Iris pigment epithelial cell (primary cell): ENCODE data around the gene ZNF500.
"Not testable (repeated sequence)": the region's sequence is repeated elsewhere in the genome, so short reads cannot be mapped to it uniquely, and the experiment has no call there.

Experiments used
- DNase-seq: peaks from one replicate; pipeline ENCODE4 v3.0.0-alpha.2; 2011; ENCODE audit warnings: low read depth

Gene ZNF500

GRCh38 chr16:4745274-4745569, 21.7 kb downstream of the ZNF500 start:
- no peak for DNase-seq

DNA sequence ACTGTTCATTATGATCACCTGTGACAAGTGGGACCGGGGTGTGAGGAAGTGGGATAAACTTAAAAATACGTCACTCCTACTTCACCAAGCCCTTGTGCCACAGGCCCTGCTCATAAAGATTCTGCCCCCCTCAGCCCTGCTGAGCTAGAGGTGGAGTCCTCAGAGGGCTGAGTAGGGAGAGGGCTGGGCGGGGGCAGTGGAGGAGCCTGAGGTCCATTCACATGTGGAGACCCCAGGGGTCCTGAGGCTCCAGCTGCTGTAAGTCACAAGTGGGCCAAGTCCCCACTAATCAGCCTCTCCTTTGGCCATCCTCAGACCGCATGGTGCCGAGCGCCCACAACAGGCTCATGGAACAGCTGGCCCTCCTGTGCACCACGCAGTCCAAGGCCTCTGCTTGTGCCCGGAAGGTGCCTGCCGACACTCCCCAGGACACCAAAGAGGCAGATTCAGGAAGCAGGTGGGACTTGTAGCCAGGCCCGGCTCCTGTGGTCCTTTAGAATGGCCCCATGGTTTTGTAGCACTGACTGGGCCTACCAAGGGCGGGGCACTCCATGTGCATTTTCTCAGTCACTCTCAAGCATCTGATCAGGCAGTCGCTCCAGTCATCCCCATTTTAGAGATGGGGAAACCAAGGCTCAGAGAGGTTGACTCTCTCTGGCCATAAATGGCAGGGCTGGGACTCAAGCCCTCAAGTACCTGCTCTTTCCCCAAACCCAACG, 22.2 kb downstream of the ZNF500 start:
- no peak for DNase-seq

DNA sequence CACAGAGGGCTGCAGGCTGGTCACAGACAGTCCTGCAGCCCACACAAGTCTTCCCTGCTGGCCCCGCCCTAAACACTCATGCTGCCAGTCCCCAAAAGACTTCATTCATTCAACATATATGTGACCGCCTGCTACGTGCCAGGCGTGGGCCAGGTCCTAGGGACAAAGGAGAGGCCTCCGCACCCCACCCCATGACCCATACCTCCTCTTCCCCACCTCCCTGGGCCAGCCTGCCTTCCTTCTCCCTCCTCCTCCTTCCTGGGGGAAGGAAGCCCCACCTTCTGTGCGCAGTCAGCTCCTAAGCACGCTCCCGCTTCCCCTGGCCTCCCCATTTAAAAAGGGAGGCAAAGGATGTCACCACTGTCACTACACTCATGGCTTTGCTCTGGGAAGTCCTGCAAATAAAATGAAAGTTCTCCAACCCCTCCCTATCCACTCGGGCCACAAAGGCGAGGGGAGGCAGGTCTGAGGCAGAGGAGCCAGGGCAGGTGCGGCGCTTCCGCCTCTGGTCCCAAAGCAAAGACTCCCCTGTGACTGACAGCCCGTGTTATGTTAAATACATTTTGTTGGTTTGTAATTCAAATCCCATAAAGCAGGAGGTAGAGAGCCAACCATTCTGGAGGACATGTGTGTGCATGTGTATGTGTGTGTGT, 23.6 kb downstream of the ZNF500 start:
- DNase-seq = no peak

- DNase-seq = not testable (repeated sequence)
These were observed 28.6 kb downstream of the ZNF500 start for GRCh38 chr16:4738370-4738769.

- no peak for DNase-seq
These were observed 29.4 kb downstream of the ZNF500 start for GRCh38 chr16:4737545-4737944.

DNA sequence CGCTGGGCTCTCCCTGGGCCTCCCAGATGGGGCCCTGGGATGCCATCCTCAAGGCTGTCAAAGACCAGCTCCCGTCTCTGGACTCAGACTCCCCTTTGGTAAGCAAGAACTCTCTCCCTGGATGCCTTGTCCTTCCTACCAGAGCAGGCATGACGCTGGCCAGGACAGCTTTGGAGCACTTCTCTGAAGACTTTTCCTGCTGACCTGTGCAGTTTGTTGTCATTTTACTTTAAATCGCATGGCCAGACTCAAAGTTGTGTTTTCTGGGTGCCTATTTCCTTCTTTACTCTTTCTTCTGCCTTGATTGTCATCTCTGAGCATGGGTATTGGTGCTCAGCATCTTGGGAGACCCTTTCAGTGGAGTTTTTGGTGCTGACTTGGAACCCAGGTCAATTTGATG, 30.4 kb downstream of the ZNF500 start:
- DNase-seq = no peak

DNA sequence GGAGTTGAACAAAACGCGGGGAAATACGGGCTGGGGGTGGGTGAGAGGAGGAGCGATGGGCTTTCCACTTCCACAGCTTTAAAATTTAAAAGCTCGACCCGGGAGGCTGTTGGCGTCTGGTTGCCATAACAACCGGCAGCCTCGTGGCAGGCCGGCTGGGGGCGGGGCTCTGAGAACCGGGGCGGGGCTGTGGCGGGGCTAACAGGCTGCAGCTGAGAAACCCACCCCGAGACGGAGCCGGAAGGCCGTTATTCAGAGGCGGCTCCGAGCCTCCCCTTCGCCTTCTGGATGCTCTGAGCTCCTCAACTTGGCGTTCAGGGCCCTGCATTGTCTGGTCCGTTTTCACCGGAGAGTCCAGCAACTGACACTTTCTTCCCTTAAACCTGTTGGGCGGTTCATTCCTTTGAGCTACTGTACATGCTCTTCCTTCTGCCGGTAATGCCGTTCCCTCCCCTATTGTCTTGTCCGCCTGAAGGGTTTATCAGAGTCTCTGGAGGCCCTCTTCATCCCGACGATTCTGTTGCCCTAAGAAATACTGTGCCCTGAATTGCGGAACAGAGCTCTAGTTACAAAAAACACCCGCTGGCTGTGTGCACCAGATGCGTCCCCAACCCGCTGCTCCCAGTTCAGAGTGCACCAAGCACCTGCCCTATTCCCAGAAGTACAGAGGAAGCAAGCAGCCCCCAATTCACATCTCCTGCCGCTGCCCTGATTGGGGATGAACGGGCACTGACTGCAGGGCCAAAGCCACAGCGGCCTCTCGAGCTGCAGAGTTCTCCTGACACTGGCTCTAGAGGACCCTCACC, 32.0 kb downstream of the ZNF500 start:
- peak; percentile 70 for DNase-seq

DNA sequence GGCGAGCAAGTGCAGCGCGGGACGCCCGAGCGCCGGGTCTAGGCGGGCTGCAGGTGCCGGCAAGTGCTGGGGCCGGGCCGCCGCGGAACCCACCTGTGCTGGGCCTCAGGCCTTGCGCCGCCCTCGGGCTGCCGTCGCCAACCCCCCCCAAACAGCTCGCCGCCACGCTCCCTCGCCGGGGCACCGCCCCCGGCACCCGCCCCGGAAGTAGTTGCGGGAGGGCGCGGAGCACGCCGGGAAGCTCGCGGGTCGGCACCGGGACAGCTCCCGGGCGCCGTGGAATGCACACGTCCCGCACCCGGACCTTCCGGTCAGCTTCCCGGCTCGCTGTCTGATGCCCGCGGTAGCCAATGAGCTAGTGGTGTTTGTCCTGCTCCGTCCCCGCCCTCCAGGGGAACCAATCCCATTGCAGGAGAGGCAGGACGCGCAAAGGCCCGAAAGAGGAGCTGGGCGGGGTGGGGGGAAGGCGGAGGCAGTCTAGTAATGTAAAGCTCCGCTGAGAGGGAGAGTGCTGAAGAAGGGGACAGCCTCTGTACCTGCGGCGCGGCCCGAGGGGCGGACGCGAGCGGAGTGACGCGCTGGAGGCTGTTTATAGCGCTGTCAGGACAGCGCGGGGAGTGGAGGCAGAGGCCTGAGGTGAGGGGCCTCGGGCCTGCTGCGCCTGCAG, 32.8 kb downstream of the ZNF500 start, which contains the start of the genes ANKS3 and DNAAF8:
Gene ANKS3, minus strand, starts transcription at position 209 of the 667 bp plus-strand sequence. CDS start 4,122 bp downstream, outside the sequence.
Gene DNAAF8, plus strand, starts transcription at position 475 of the 667 bp plus-strand sequence. CDS start 1,978 bp downstream, outside the sequence.
- peak; percentile 99 for DNase-seq

DNA sequence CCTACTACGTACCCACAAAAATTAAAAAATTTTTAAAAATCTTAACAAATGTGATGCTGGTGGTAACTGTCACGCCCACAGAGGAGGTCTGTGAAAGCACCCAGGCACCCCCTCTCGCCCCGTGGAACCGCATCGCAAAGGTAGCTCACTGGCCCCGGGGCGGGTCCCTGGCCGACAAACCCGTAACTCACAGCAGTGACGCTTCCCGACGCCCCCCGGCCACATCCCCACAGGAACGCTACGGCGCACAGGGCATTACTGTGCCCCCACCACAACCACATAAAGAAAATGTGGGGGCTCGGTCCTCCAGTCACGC, 33.3 kb downstream of the ZNF500 start:
- DNase-seq = no peak

GRCh38 chr16:4733211-4733742, 33.7 kb downstream of the ZNF500 start:
- no peak for DNase-seq

DNA sequence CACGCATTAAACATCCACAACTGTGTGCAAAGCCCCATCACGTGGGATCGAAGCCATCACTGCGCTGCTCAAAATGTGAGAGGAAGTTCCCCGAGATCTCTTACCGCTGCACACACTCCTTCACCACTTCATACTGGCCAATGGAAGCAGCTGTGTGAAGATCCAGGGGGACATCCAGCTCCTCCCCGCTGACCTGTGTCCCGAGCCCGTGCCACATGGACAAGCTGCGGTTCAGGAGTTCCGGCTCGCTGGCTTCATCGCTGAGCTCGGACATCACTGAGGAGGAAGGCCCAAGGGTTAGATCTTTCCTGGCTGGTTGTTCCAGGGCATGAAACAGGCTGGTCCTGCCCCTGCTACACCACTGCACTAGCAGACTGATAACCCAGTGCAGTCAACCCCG, 37.1 kb downstream of the ZNF500 start:
- no peak for DNase-seq

DNA sequence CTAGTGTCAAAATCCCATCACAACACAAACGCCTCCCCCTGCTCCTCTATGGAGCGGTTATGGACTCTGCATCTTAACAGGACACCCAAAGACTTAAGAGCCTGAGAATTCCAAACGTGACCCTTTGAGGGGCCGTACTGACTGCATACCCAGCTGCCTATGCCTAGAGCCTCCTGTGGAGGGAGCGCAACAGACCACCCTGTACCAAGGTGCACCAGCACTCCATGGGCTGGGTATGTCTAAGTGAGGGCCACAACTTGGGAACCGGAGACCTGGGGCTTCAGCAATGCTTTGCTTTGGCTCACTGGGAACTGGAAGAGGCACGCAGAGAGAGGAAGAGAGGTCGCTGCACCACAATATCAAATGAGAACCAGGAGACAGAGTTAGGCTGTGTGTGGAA, 38.3 kb downstream of the ZNF500 start:
- DNase-seq = no peak

GRCh38 chr16:4726616-4727015, 40.3 kb downstream of the ZNF500 start:
- DNase-seq = no peak

GRCh38 chr16:4724661-4725270, 42.2 kb downstream of the ZNF500 start:
- no peak for DNase-seq

DNA sequence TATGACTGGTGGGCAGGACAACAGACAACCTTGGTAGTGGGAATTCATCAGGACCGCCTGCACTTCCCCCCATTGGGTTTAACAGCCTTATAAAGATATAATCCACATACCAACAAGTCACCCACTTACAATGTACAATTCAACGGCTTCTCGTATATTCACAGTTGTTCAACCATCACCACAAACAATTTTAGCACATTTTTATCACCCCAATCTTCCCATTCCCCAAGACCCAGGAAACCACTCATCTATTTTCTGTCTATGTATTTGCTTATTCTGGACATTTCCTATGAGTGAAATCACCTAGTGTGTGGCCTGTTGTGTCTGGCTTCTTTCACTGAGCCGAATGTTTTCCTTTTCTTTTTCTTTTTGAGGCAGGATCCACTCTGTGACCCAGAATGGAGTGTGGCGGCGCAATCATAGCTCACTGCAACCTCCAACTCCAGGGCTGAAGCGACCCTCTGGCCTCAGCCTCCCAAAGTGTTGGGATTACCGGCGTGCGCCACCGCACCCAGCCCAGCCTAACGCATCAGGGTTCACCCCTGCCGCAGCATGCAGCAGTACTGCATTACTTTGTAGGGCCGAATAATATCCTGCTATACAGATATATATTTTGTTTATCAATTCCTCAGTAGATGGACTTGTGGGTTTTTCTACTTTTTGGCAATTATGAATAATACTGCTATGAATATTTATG, 43.7 kb downstream of the ZNF500 start:
- DNase-seq = no peak

GRCh38 chr16:4718466-4718865, 48.5 kb downstream of the ZNF500 start:
- no peak for DNase-seq

DNA sequence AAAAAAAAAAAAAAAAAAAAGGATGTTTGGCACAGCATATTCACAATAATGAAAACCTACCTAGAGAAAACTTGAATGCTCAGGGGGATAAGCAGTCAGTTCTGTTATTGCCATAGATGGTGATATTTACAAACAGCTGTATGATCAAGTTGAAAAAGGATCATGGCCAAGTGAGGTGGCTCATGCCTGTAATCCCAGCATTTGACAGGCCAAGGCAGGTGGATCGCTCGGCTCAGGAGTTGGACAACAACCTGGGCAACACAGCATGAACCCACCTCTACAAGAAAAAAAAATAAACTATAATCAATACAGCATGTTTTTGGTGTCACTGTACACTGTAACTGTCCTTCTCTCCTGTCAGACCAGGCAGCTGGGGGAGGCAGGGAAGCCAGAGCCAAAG, 52.0 kb downstream of the ZNF500 start:
- no peak for DNase-seq

DNA sequence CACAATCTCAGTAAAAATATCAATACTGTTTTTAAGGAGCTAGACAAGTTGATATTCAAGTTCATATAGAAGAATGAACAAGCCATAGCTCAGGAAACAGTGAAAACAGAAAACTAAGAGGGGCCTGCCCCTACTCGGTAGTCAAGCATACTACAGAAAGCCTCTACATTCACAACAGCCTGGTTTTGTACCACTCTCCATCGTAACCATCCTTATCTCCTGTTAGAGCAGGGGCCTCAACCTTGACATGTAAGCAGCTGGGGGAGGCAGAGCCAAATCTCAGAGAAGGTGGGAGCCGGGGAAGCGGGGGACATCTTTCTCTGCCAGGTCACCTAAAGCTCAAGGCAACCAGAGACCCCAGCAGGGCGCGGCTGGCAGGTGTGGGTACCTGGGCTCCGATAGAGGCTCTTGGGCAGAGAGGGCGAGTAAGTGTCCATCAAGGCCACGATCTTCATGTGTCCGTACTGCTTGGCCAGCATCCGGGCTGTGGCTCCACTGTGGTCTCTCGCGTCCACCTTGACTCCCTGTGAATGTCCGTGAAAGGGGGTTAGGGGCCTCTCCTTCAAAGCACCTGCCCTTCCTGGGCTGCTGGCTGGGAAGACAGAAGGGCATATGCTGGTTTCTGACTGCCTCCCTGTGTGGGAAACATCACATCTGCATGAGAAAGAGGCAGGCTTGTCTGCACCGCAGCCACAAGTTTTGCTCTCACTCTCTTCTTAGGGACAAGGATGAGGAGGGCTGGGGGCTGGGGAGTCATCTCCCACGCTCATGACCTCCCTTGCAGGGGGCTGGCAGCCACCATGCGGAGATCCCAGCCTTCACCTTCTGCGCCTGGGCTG, 53.1 kb downstream of the ZNF500 start:
- DNase-seq = no peak

DNA sequence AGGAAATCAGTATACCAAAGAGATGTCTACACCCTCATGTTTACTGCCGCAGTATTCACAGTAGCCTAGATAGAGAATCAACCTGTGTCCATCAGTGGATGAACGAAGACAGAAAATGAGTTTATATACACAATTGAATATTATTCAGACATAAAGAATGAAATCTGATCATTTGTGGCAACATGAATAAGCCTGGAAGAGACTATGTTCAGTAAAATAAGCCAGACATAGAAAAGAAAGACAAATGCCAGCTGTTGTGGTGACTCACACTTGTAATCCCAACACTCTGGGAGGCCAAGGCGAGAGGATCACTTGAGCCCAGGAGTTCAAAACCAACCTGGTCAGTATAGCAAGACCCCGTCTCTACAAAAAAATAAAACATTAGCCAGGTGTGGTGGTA, 57.5 kb downstream of the ZNF500 start:
- DNase-seq = peak; percentile 63

DNA sequence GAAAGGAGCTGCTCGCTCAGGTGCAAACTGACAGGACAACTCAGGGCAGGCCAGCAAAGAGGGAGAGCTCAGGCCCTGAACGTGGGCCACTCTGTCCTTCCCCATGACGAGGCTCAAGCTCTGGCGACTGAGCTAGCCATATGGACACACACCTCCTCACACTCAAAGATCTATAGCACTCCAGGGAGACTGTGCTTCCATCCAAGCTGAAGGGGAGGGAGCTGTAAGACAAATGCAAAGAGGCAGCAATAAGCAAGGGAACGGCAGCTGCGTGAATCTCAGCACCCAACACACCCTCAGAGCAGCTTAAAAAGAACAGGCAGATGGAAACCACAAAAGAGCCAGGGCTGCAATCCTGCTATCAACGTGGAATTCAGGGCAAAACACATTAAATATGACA, 60.1 kb downstream of the ZNF500 start:
- DNase-seq = no peak
